T47D (cell line): ENCODE data around the gene MMRN2.

Experiments used
- DNase-seq, 2 experiments: peaks; one replicate each; pipeline versions ENCODE4 v3.0.0 to v3.0.0-alpha.2; 2011 to 2012; ENCODE audit warnings: low read depth in 1 of 2, low spot score in 1 of 2
- JUND ChIP-seq: IDR thresholded peaks from 2 replicates; pipeline ENCODE4 v1.6.1; 2012; ENCODE audit warnings: low read depth
- in situ Hi-C: cut with HindIII; loops from 2 replicates; pipeline ENCODE4 v1.10.0; 2016; ENCODE audit warnings: low sequenced_read_pairs, low pct_unique_long_range_greater_than_20kb

Gene MMRN2

GRCh38 chr10:86967481-86967941 is 10.1 kb upstream of the MMRN2 start:
- in situ Hi-C loops: no loop called here
- no peak for DNase-seq
- TF ChIP-seq JUND: no peak

DNA sequence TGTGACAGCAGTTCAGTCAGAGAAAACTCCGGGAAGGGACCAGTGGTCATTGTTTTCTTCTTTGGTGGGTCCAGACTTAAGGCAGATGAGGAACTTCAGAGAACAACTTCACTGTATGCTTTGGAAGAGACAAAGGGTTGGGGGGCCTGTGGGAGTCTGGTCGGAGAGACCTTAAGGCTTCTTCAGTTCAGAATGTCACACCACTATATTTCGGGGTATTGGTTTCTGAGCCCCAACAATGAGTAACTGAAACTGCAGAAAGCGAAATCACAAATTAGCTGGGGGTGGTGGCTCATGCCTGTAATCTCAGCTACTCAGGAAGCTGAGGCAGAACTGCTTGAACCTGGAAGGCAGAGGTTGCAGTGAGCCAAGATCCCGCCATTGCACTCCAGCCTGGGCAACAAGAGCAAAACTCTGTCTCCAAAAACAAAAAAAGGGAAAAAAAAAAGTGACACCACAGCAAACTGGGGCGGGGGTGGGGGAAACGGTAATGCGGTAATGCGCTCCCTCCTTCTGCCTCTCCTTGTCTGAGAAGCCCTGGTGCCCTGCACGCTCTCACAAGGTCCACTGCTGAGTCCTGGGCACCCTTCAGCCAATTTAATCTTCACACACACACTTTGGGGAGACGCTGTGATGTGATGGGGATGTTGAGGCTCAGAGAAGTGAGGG is 8.7 kb upstream of the MMRN2 start:
- in situ Hi-C loops: no loop called here
- no peak for TF ChIP-seq JUND
- no peak for DNase-seq

GRCh38 chr10:86964847-86965190 is 7.4 kb upstream of the MMRN2 start:
- in situ Hi-C loops: no loop called here
- DNase-seq: no peak

DNA sequence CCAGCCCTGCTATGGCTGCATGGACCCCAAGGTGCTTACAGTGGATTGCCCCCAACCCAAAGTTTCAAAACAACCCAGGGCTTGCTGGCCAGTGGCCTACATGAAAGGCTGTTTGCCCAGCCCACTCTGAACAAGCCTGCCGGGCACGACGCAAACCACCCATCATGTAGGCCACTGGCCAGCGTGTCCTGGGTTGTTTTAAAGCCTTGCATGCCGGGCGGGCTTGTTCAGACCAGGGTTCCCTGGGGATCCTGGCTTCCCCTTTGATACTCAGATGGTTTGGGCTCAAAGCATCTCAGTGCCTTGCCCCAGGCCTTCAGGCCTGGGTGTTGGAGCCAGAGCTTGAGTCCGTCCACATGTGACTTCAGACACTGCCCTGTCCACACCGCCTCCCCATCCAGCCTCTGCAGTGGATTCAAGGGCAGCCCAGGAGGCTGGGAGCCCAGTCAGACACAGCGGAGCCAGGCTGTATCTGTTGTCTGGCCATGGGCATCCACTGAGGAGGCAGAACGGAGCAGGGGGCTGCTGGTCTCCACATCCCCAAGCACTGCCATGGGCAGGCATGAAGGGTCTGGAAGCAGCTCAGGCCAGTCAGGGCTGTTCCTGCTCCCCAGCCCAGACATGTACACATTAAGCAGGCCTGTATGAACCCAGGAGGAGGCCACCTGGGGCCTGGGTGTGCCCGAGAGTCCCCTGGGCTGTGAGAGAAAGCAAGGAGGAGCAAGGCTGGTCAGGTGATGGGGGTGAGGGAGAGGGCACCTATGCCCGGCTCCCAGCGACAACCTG is 6.8 kb upstream of the MMRN2 start:
- TF ChIP-seq JUND: no peak
- in situ Hi-C loops: no loop called here
- no peak for DNase-seq

More at GRCh38 chr10:86964847-86965190, 7.4 kb upstream of the MMRN2 start:
- no peak for TF ChIP-seq JUND

- in situ Hi-C loops: no loop called here
- TF ChIP-seq JUND: no peak
- DNase-seq: no peak
Measured at GRCh38 chr10:86963341-86963919, 6.0 kb upstream of the MMRN2 start.

DNA sequence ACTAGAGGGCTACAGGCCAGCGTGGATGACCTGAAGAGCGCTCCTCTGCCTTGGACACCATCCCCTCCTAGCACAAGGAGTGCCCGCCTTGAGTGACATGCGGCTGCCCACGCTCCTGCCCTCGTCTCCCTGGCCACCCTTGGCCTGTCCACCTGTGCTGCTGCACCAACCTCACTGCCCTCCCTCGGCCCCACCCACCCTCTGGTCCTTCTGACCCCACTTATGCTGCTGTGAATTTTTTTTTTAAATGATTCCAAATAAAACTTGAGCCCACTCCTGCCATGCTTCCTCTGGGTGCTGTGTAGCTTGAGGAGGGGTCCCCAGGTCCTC is 5.5 kb upstream of the MMRN2 start:
- in situ Hi-C loops: no loop called here
- no peak for TF ChIP-seq JUND
- no peak for DNase-seq

DNA sequence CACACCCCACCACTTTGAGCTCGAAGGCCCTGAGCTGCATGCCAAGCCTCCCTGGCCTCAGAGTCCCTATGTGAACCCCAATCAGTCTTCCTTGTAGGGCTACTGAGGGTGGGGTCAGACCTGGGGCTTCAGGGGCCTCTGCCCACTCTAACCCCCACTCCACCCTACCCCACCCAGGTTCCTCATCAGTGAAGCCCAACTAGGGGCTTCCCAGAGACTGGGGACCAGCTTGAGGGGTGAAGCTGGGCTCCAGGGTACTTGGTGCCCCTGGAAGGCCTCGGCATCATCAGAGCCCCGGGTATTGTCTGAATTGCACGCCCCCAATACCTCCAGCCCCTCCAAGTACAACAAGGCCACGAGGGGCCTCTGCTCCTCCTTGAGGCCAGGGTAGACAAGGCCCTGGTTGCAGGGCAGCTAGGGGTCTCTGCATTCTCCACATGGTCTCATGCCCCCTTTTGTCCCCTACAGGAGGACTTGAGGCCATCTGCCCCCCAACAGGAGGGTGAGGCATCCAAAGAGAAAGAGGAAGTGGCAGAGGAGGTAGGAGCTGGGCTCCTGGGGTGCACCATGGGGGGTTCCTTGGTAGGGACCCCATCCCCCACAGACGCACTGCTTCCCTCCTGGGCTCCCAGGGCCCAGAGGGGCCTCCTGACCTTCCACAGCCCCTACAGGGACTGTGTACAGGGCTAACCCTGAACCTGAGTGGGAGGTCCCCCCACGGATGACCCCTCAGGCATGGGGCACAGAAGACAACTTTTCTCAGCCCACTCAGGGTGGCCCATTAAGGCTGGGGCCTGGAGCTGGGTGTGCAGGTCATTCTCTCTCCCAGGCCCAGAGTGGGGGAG is 4.9 kb upstream of the MMRN2 start:
- no peak for TF ChIP-seq JUND
- in situ Hi-C loops: no loop called here
- DNase-seq: no peak

- in situ Hi-C loops: no loop called here
- TF ChIP-seq JUND: no peak
- DNase-seq: no peak
Measured at GRCh38 chr10:86961481-86962091, 4.2 kb upstream of the MMRN2 start.

DNA sequence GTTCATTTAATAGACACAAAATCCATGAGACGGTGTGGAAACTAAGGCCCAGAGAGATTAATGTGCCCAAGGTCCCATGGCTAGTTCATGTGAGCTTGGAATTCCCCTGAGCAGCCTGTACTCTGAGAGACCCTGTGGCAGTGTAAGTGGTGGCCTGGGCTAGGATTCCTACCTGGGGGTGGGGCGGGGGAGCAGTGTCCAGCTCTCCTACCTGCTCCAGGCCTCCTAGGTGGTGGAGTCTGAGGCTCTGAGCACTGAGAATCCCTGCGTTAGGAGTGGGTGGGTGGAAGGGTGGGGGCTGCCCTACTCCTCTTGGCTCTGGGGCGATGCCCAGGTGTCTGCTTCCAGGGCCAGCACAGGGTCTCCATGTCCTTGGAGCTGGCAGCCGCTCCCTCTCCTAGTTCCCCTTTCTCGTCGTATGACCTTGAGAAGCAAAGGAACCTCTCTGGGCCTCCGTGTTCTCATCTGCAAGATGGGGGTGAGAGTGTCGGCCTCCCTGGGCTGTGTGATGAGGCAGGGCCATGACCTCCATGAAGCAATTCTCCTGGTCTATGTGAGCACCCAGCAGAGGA is 3.5 kb upstream of the MMRN2 start:
- no peak for DNase-seq
- no peak for TF ChIP-seq JUND
- in situ Hi-C loops: no loop called here

- in situ Hi-C loops: no loop called here
- DNase-seq: peak; percentile 71 to 90
- no peak for TF ChIP-seq JUND
Measured at GRCh38 chr10:86960003-86960862, 2.8 kb upstream of the MMRN2 start.

GRCh38 chr10:86959737-86960002 is 2.3 kb upstream of the MMRN2 start:
- in situ Hi-C loops: no loop called here
- no peak for TF ChIP-seq JUND
- no peak for DNase-seq
